Measurements from ENCODE around the gene DLD. TPM values are rescaled to one million over a fixed set of nuclear protein-coding genes. Genes with fewer than 3 reads are reported as not detected.

Gene DLD
- total and polyA plus RNA-seq, 9 of the 15 experiments (the other 6 are each of a cell fraction or from before 2014, with no cell fraction given): 130 to 639 (median 247) TPM

GRCh38 chr7:107874111-107874510, 16.9 kb upstream of the DLD start:
- H4K20me1 ChIP-seq (replicated peaks; ENCODE audit: control insufficient read depth, insufficient read depth, low read length): no peaks in the 10 kb centered on the region
- intact Hi-C loops (cut with micrococcal nuclease): loop anchor here (1.0 to 10.0 kb wide), 6 partner anchors 97 to 1079 kb away; partner anchors contain the start of gene BCAP29
- H3K4me1 ChIP-seq (replicated peaks in 1 of 2; ENCODE audit: control insufficient read depth in 2 of 2, insufficient read depth in 2 of 2, low read length in 2 of 2): no peaks in the 10 kb centered on the region
- no peak for TF ChIP-seq BHLHE40 (IDR thresholded peaks at IDR 0.05; ENCODE audit: low read length)
- no peak for TF ChIP-seq PHF21A (IDR thresholded peaks at IDR 0.05; ENCODE audit: borderline replicate concordance, low read depth)
- no peak for TF ChIP-seq HIVEP1 (CRISPR knock-in tag; IDR thresholded peaks at IDR 0.05)
- no peak for TF ChIP-seq ZNF445 (CRISPR knock-in tag; IDR thresholded peaks at IDR 0.05; ENCODE audit: low read depth)
- TF ChIP-seq SREBF1 (IDR thresholded peaks at IDR 0.05; ENCODE audit: borderline replicate concordance, low read depth, low read length): no peak
- no peak for TF ChIP-seq PML (IDR thresholded peaks at IDR 0.05; ENCODE audit: low read length)
- TF ChIP-seq CREB3L1 (IDR thresholded peaks at IDR 0.05; ENCODE audit: borderline replicate concordance, low read depth): no peak
- TF ChIP-seq CSDE1 (IDR thresholded peaks at IDR 0.05): no peak
- TF ChIP-seq CGGBP1 (CRISPR knock-in tag; IDR thresholded peaks at IDR 0.05): no peak
- no peak for TF ChIP-seq CBX5 (IDR thresholded peaks at IDR 0.05; ENCODE audit: borderline replicate concordance, low read depth)
- TF ChIP-seq MTA2 (IDR thresholded peaks at IDR 0.05; ENCODE audit: low read depth): no peak
- TF ChIP-seq TAF7 (tag; IDR thresholded peaks at IDR 0.05): no peak
- TF ChIP-seq MAFK (IDR thresholded peaks at IDR 0.05; ENCODE audit: low read length): no peak
- TF ChIP-seq RAD51 (IDR thresholded peaks at IDR 0.05; ENCODE audit: borderline replicate concordance, low read depth): no peak
- no peaks in the 10 kb centered on the region for H3K79me2 ChIP-seq (ENCODE audit: control insufficient read depth, insufficient read depth, low read length)
- ChIA-PET POLR2A (interaction anchor here (0.6 to 1.2 kb wide), 6 partner anchors 35 to 1043 kb away, joined by 3 to 9 read pairs (median 3); partner anchors contain the start of gene CBLL1), CTCF (ENCODE audit: low intra/inter-chr PET ratio) (interaction anchor here (0.7 to 3.0 kb wide), 7 partner anchors 131 to 927 kb away, joined by 3 to 14 read pairs (median 3); partner anchors contain the start of gene CBLL1)
- BruUV-seq (replicated peaks): no TSS peak
- no peak for DNase-seq (ENCODE audit: extremely low read depth in 1 of 4, low spot score in 3 of 4)
- no peaks in the 10 kb centered on the region for H3K36me3 ChIP-seq (ENCODE audit: control insufficient read depth, insufficient read depth, low read length)
- H3K9me3 ChIP-seq (replicated peaks; ENCODE audit: control insufficient read depth, insufficient read depth, low read depth, low read length): no peaks in the 10 kb centered on the region
- no peaks in the 10 kb centered on the region for H3K9me1 ChIP-seq (ENCODE audit: control insufficient read depth, insufficient read depth, low read length)
- no peak for ATAC-seq
- no peak overlapping the region for H3K4me2 ChIP-seq (ENCODE audit: insufficient read depth, low read length)
- 13% methylated on average over 2 of the region's 2 CpGs for WGBS (ENCODE audit: insufficient coverage, low coverage, missing lambda C conversion rate)
- H3K9ac ChIP-seq (ENCODE audit: insufficient read depth in 1 of 2, low read depth in 2 of 2, low read length in 2 of 2): no peak overlapping the region
- no peak for FAIRE-seq
- no peaks in the 10 kb centered on the region for H3K27me3 ChIP-seq (ENCODE audit: control insufficient read depth in 2 of 2, insufficient read depth in 2 of 2, low read length in 2 of 2)
- no peak overlapping the region for H3K4me3 ChIP-seq
- H3K27ac ChIP-seq (ENCODE audit: extremely low read depth, low read depth, low read length): no peak overlapping the region
- H2AFZ ChIP-seq (ENCODE audit: low read depth, low read length): no peak overlapping the region
- in situ Hi-C loops (cut with MboI): loop anchor here (5.0 to 10.0 kb wide), 3 partner anchors 129 to 687 kb away; partner anchors contain the start of gene CBLL1
